Hypothalamus (tissue), 51 donors: ENCODE results near the gene KRTAP12-2.

Experiments
- DNase-seq, 51 donors: peaks; one replicate each; lab custom pipeline; 2025; lab: John Stamatoyannopoulos, UW

The KRTAP12-2 gene, protein sequence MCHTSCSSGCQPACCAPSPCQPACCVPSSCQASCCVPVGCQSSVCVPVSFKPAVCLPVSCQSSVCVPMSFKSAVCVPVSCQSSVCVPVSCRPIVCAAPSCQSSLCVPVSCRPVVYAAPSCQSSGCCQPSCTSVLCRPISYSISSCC

DNA sequence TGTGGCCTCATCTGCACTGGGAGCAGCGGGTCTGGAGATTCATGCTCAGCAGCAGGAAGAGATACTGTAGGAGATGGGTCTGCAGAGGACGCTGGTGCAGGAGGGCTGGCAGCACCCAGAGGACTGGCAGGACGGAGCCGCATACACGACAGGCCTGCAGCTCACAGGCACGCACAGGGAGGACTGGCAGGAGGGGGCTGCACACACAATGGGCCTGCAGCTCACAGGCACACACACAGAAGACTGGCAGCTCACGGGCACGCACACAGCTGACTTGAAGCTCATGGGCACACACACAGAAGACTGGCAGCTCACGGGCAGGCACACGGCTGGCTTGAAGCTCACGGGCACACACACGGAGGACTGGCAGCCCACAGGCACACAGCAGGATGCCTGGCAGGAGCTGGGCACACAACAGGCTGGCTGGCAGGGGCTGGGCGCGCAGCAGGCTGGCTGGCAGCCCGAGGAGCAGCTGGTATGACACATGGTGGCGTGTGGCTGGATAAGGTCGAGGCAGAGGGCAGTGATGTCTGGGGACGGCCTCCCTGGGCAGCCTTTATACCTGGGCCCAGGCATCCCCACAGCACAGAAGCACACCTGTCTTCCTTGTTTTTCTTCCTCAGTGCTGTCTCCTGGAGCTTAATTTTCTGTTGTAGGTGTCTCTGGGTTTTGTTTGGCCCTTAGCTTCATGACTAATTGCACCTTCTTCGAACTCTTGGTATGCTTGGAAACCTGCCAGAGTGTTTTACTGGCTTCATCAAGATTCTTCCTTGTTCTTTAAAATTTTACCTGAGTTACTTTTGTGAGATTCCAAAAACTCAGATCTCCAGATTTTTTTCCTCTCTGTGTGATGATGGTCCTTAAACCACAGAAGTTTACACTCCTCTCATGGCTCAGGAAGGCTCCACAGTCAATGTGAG is at the start of gene KRTAP12-2:
Gene KRTAP12-2 (minus strand): TSS at position 527 of the 920 bp plus-strand sequence. CDS start 41 bp downstream, at position 486.
- no peak for DNase-seq

DNA sequence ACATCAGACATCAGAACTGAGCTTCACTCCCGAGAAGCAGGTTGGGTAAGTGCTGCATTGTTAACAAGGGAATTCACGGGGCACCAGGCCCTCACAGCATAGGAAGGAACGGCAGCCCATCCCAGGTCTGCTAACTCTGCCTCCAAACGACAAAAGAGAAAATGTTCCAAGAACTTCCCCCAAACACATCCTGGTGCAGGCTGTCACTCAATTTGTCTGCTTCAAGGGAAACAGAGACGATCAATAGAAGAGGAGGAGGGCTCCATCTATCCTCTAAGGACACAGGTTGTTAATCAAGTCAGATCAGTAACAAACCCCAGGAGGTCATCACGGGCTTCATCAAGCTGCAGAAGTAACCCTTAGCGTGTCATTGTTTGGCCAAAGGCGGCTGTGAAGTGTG is 48.2 kb upstream of the KRTAP12-2 start:
- no peak for DNase-seq

DNA sequence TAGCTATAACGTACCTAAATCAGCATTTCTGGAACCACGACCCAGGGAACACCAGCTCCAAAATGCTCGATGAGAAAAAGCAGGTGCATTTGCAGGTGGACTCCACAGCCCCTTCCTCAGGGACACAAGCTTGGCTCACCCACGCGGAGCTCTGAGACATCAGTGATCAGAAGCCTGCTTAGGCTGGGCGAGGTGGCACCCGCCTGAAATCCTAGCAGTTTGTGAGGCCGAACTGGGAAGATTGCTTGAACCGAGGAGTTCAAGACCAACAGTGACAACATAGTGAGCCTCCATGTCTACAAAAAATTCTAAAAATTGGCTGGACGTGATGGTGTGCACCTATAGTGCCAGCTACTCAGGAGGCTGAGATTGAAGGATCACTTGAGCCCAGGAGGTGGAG is 47.1 kb upstream of the KRTAP12-2 start:
- DNase-seq, result no peak

DNA sequence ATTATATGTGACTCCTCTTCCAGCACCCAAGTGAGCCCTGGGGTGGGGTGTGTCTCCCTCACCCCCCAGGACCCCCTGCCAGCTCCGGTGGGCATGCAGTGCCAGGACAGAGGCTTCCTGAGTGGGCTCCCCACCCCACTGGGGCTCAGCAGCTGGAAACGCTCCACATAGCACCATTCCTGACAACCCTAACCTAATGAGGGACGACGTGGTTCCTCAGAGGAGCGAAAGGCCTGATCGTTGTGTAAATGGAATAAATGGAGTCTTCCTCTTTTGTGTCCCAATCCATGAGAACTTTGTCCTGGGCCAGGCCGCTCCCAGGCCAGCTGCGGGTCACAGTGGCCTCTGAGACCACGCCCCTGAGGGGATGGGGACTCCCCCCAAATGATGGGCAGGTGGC is 46.4 kb upstream of the KRTAP12-2 start:
- DNase-seq, result no peak

DNA sequence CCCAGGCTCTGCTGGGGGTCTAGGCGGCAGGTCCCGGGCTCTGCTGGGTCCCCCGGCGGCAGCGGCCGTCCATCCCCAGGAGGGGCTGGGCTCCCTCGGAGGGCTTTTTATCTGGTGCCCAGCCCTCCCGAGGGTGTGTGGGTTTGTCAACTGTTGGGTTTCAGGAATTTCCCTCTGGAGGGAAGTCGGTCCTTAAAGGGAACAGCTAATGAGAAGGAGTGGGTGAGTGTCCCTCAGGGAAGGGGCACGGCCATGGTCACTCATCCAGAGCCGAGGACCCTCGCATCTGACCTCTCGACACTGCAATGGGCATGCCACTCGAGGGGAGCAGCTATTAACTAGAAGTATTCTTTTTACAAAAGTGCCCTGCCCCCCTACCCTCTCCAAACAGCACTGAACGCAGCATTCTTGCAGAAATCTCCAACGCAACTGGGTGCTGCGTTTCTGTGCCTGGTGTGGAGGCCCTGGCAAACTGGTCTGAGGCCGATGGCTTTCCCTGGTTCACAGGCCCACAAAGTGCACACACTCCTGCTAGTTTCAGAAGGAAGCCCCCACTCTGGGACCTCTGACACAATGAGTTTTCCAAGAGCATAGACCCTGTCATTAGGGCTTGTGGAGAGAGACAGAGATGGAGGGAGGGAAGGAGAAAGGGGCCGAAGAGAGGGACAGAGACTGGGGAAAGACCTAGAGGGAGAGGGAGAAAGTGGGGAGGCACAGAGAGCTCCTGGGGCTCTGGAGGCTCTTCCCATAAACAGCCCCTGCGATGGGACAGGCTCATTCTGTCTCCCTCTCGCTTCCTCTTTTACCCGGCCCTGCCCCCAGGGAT is 45.7 kb upstream of the KRTAP12-2 start:
- no peak for DNase-seq

DNA sequence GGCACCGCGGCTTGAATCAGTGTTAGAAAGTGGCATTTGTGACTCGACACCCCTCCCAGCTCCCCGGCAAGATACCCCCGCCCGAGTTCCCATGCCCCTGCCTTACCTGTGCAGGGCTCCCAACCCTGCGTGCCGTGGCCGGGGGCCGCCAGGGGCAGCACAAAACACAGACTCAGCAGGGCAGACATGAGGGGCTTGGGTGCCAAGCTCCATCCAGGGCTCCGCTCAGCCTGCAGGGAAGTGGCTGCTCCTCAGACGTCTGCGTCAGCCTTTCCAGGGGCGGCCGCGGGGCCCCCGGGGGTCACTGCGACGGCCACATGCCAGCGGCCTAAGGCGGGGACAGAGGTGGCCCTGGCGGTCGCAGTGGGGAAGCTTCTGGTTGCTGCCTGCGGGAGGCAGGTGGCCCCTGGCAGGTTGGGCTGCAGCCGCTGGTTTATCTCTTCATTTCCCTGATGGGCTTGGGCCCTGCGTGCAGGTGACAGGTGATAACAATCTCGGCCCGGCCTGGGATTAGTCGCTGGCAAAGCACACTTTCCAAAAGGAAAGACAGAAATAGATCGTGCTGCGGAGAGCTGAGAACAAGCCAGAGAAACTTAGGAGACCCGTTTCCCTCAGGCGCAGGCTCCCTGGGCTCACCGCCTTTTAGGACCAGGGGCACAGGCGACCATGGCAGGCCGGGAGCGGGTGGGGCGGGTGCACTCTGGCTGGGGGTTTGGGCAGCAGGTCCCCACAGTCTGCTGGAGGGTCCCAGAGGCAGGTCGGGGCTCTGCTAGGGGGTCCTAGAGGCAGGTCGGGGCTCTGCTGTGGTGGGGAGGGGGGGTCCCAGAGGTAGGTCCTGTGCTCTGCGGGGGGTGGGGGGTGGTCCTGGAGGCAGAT is 44.8 kb upstream of the KRTAP12-2 start, which contains the start of gene TSPEAR:
Gene TSPEAR (minus strand): TSS at position 246 of the 876 bp plus-strand sequence. CDS start 58 bp downstream, at position 188.
- no peak for DNase-seq

DNA sequence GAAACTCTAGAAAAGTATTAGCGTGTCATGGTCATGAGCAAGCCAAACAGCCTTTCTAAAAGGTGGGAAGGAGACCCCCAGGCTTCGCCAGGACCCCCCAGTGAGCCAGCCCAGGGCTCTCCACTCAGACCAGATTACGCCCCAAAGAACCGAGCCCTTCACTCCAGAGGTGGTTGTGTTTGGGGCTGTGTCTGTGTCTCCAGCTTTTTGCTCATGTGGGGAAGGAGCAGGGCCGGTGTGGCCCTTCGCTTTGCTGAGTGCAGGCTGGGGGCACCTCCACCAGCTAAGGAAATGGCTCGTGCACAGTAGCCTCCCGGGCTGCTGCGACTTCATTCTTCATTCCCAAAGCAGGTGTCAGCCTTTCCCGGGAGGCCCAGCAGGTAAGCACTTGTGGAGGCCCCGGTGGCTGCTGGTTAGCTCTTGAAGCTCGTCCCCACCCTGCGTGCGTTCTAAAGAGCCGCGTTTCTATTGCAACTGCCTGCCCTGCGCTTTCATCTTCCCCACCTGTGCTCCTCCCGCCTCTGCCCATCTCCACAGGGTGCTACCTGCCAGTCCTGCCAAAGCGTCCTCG is 44.1 kb upstream of the KRTAP12-2 start:
- DNase-seq, result no peak

DNA sequence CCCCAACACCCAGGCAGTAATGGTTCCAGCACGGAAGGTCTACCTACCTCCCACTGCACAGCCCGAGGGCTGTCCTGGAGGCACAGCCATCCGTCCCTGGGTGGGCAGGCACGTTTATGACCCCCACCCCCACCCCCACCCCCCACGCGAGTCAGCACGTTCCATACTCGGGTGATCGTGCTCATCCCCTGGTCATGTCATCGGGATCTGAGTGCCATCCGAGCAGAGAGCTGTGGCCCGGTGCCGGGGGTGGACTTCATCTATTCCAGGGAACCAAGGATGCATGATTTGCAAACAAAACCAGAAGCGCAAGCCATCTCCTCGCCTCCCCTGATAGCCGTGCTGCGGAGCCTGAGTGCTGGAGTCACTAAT is 43.6 kb upstream of the KRTAP12-2 start:
- no peak for DNase-seq

DNA sequence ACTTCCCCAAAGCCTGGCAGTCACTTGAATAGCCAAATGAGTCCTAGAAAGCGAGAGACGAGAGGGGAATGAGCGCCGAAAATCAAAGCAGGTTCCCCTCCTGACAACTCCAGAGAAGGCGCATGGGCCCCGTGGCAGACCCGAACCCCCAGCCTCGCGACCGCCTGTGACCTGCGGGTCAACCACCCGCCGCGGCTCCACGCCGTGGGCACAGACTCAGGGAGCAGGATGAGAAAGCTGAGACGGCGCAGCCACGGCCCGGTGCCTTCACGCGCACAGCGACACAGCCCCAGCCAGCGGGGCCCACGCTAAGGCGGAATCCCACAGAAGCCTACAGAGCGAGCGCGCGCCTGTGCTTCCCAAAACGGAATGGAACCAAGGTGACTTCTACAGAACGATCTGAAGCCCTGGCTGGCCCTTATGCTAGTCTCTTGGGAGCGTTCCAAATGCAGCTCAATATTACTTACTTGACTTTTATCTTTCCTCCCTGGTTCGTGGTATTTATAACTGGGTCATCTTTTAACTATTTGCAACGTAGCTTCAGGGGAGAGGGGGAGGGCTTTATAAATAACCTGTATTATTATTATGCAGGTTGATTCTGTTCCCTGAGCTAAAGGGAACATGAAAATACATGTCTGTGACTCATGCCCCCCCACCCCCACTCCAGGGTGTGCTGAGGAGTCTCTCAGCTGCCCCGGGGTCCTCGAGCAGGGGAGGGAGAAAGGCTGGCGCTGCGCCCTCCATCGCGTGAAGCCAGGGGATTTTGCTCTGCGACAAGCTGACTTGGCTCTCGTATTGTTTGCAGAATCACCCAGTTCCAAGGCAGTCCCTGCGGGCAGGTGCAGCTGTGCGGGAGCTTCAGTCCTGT is 42.9 kb upstream of the KRTAP12-2 start:
- DNase-seq, result peak in 1 of 51 donors; percentile 4

DNA sequence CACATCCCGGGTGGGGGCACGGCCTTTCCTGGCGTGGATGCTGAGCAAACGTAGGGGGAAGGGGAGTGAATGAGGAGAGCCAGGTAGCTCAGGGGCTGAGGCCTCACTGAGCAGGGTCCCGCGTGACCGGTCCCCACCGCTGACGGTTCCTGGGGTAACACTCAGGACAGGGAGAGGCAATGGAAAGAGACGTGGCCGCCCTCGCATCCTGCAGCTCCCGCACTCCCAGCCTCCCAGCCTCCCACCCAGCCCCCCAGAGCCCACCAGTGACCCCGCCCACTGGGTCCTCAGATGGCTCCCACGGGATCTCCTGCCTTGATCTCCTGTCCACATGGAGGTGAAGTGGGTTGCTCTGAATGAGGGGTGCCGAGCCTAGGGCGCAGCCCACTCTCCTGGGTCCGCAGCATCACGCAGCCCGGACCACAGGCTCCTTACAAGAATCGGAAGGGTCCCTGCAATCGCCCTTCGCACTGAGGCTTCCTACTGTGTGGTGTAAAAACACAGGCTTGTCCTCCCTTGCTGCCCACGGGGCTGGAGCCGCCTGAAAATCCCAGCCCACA is 42.2 kb upstream of the KRTAP12-2 start:
- no peak for DNase-seq

DNA sequence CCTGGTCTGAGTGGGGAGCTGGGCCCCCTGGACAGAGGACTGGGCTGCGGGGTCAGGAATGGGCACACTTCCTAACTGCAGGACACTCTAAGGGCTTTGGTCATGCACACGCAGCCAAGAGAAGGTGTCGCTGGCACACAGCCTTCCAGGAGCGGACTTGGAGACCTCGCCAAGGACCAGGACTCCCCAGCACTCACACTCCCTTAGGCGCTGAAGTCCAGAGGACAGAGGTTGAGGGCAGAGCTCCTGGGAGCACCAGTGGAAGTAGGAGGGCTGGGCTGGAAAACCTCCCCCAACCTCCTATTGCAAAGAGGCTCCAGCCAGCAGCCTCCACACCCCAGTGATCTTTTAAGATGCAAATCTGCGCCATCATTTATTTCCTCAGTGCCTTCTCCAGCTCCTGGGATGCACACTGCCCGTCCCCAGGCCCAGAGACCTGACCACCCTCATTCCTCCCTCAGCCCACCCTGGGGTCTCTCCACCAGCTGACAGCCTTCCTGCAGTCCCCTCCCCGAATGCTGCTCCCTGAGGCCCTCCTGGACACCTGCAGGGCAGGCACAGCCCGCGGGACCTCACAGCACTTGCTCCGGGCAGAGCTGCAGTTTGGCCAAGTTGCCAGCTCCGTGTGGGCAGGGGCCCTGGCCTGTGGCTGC is 41.6 kb upstream of the KRTAP12-2 start:
- DNase-seq, result no peak

DNA sequence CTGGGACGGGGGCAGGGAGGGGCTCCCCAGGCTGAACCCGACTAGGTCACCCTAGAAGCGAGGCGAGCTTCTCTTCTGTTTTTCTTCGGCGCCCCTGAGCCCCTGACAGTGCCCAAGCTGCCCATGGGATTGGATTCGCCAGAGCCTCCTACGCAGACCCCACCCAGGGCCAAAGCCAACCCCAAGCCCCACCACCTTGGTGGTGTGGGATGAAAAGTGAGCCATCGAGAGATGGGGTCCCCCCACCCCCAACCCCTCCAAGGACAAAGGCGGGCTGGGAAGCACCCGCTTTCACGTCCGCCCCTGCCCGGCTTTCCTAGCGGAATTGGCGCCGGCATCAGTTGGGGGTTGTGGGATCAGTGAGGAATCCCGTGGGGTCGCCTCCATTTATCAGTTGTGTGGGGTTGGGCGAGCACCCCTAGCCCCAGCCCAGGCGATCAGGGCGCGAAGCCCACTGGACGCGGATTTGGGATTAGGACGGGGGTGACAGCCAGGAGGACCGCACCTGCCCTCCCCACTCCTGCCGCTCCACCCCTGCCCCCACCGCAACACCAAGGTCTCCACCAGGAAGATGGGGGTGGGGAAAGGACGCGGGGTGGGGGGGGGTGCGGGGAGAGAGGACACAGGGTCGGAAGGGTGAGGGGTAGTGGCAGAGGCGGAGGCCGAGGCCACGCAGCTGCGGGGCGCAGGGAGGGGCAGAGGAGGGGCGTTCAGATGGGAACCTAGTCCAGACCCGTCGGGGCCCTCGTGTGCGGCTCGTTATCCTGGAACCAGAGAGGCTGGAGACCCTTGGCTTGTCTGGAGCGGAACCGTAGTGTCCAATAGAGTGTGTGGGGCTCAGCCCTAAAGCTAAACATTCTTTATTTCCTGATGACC is 40.2 kb upstream of the KRTAP12-2 start:
- no peak for DNase-seq

DNA sequence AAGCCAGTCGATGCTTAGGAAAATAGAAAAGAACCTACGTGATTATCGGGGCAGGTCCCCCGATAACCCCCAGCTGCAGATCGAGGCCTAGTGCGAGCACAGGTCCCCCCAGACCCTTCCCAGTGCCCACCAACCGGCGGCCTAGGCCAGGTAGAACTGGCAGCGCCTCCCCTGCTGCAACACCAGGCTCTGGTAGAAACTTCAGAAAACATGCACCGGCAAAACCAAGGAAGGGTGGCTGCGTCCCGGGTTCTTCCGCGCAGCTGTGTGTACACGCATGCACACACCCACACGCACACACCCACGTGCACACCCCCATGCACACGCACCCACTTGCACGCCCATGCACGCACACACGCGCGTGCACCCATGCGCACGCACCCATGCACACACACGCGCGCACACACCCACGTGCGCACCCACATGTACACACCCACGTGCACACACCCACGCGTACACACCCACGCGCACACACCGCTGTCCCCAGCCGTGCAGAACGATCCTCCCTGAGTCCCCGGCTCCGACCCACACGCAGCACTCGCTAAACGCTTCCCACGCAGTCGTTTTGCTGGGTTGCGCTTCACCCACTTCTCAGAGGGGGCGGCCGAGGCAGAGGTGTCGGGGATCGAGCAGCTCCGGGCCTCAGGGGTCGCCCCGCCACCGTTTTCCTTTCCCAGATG is 39.4 kb upstream of the KRTAP12-2 start:
- no peak for DNase-seq

DNA sequence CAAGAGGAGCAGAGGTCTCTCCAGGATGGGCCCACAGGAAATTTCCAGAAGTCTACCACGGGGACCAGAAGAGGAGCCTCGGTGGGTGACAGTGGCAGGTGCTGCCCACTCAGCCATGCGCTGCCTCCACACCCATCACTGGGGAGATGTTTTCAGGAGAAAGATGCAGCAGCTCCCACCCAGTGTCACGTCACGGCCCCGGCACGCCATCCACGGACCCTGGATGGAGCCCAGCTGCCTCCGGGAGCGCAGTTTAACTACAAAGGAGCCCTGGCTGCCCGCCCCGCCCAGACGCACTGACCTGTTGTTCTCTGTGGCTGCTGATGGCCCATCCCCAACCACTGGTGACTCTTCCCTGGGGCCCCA is 37.9 kb upstream of the KRTAP12-2 start:
- DNase-seq, result no peak

DNA sequence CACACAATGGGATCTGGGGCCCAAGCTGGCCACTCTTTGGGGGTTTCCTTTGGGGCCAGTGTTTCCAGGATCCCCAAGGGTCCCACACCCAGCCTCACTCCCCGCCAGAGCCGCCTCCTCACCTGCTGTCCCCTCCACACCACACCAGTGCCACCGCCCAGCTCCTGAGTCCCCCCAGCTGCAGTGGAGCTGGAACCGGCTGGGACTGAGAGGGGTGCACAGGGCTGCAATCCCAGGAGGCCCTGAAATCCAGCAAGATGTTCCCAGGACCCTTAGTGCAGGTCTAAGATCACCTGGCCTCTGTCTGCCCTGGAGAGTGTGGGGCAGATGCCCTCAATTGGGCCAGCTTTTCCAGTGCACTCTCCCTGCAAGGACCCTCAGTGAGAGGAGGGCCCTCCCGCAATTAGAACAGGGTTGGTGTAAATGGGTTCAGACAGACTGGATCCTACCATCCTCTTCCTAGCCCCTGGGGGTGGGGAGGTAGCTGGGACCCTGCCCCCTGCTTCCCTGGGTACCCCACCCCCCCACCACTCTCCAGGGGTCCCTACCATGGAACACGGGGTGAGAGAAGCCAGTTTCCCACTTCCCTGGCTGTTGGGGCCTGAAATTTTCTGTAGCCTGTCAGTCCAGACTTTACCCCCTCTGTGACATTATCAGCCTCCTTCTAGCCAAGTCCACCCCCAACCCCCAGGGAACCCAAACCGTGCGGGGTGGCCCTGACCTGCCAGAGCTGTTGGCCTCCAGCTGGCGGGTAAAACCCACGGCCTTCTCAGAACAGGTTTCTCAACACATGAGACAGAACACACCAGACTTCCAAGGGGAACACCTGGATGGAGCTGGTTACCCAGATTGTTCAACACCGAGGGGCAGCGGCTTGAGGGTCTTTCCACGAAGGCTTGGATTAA is 37.3 kb upstream of the KRTAP12-2 start:
- no peak for DNase-seq
